Heart left ventricle (tissue), 16 donors: ENCODE results near the gene ATAT1. TPM values are rescaled to one million over a fixed set of nuclear protein-coding genes. Genes with fewer than 3 reads are reported as not detected.

Experiments
- ATAC-seq, 4 donors: fragments of 200-7000 bp; cut with Tn5 transposase; one replicate each; pipeline ENCODE4 v1.9.1; 2020 to 2022; ENCODE audit warnings: moderate library complexity in 4 of 4, mild to moderate bottlenecking in 3 of 4, moderate number of reproducible peaks in 1 of 4
- DNase-seq, 5 donors: peaks; one replicate each; pipeline ENCODE4 v3.0.0-alpha.2; 2020
- H3K27ac ChIP-seq, 12 donors: fragments of 200-600 bp; sonication (generic) in 4 of 12; one replicate each; pipeline versions ENCODE4 v1.5.0 to v1.8.0; 2016 to 2022; ENCODE audit warnings: mild to moderate bottlenecking in 2 of 12
- H3K27me3 ChIP-seq, 9 donors: fragments of 200-600 bp; sonication (generic) in 2 of 9; one replicate each; pipeline versions ENCODE4 v1.5.1 to v1.8.0; 2016 to 2022; ENCODE audit warnings: mild to moderate bottlenecking in 3 of 9
- H3K36me3 ChIP-seq, 9 donors: fragments of 200-600 bp; sonication (generic) in 2 of 9; one replicate each; pipeline versions ENCODE4 v1.5.0 to v1.8.0; 2018 to 2022; ENCODE audit warnings: mild to moderate bottlenecking in 2 of 9
- H3K4me1 ChIP-seq, 12 donors: fragments of 200-600 bp; sonication (generic) in 4 of 12; one replicate each; pipeline versions ENCODE4 v1.5.0 to v1.8.0; 2016 to 2022; ENCODE audit warnings: mild to moderate bottlenecking in 3 of 12
- H3K4me3 ChIP-seq, 12 donors: fragments of 200-600 bp; sonication (generic) in 4 of 12; one replicate each; pipeline versions ENCODE4 v1.5.0 to v1.8.0; 2017 to 2022; ENCODE audit warnings: mild to moderate bottlenecking in 9 of 12, moderate library complexity in 4 of 12
- H3K9me3 ChIP-seq, 12 donors: fragments of 200-600 bp; sonication (generic) in 4 of 12; one replicate each; pipeline versions ENCODE4 v1.5.0 to v1.8.0; 2016 to 2022; ENCODE audit warnings: mild to moderate bottlenecking in 1 of 12
- CTCF ChIP-seq, 12 donors: fragments of 200-600 bp; sonication (generic) in 4 of 12; IDR thresholded peaks; one replicate each; pipeline versions ENCODE4 v1.5.0 to v1.8.0; 2018 to 2022; ENCODE audit warnings: antibody characterized with exemption in 12 of 12, mild to moderate bottlenecking in 5 of 12
- POLR2A ChIP-seq, 2 donors: fragments of 450-650 bp; IDR thresholded peaks; one replicate each; pipeline ENCODE4 v1.6.1; 2017; ENCODE audit warnings: antibody characterized with exemption in 2 of 2, mild to moderate bottlenecking in 2 of 2, moderate library complexity in 2 of 2
- WGBS, 4 donors: extraction: QIAGEN DNeasy Blood & Tissue Kit in 2 of 4; methylation state at CpG; one replicate each; pipeline versions ENCODE4 v1.1.5 to v1.1.7; 2013 to 2018; 5-methylcytosine and 5-hydroxymethylcytosine counted together
- intact Hi-C, 10 donors: fragments of 100-400 bp; cut with DNase I; formaldehyde crosslinking; loops; one replicate each; pipeline versions ENCODE4 v1.11.1 to v1.14.2; 2022
- microRNA counts, 2 donors: library from miRNA; unstranded; fragments of <30 nt; microRNA quantifications; one replicate each; lab custom pipeline; 2016
- microRNA-seq, 4 donors: library from miRNA; unstranded; fragments of <30 nt; microRNA quantifications; one replicate each; pipeline versions ENCODE4 to v1.2.0, GENCODE V29; 2017 to 2020
- polyA plus RNA-seq, 2 donors: library from polyadenylated mRNA; stranded (reverse); fragments of 200-250 nt; gene quantifications; one replicate each; pipeline ENCODE4 v1.2.3, GENCODE V29; 2013
- total RNA-seq, 9 donors: library from RNA; depleted of rRNA in 2 of 9; stranded (reverse); fragments of >200 nt in 2 of 9; fragmentation: NEBNext Ultra II Directional in 3 of 9; extraction: Animal tissue kit (Norgen Biotek cat#: 25700) in 3 of 9; gene quantifications; one replicate each; pipeline versions ENCODE4 v1.1.0 to v1.2.4, GENCODE V29; 2016 to 2023
- donor health status: ischemic (EF 13 %, LVEDD 7.1; RV severe dilation, severe dysfunction).
- donor health status: healthy with polysubstance abuse.
- donor health status: DM: no; HTN: yes; CAD: no.
- donor health status: DM: no; HTN: no; CAD: no.
- donor health status: ischemic (EF 25% LVEDD 6.9; RV normal size, moderate dysfunction).
- donor health status: ischemic (EF 25% LVEDD 5.7; RV mildly dilated, moderate dysfunction).
- donor health status: healthy.
- donor health status: DM: yes; HTN: yes; CAD: no.
- donor health status: ischemic (EF 35%, LVEDD 5.7; RV mildly dilated, moderate dysfunction).
- donor health status: nonischemic (EF 11% LVEDD 7.7; RV severe dilation, severe dysfunction).
- donor health status: DM: yes; HTN: yes; CAD: no.
- donor health status: PGD.
- donor health status: ischemic (EF 29% LVEDD 5.4; RV normal size, mild dysfunction).
- donor health status: nonischemic (EF 23%, LVEDD 6.1; RV moderate dilation, normal function).

Gene ATAT1
- total and polyA plus RNA-seq, 11 donors = 1.1 to 7.0 (median 3.3) TPM

- no peaks in the 10 kb centered on the region for H3K9me3 ChIP-seq
Observed at GRCh38 chr6:30690403-30691207, 63.9 kb downstream of the ATAT1 start, which contains the start of gene NRM. TSS of gene NRM (minus strand) at chr6:30690984. CDS start at chr6:30690974, 10 bp downstream.

DNA sequence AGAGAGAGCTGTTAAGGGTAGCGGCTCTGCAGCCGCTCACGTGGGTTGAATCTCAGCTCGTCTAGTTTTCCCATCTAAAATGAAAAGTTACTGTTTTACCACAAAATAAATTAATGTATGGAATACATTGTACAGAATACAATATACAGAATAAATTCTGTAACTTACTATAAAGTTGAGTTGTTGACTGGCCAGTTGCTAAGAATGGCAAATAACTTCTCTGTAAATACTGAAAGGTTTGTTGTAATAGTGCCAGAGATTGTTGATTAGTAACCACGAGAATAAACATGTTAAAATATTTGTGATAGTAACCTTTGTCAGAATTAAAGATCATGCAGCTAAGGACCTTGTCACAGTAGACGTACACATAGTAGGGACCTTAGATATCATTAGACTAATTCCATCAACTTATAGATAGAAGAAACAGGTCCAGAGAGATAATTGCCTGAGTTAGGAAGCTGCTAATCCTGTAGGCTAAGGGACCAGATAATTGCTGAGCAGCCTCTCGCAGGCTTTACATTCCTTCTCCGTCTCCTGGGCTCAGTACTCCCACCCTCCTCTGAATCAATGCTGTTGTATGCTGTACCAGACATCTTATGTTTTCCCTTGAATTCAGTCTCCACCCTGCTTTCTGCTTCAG lies 64.7 kb downstream of the ATAT1 start:
- intact Hi-C loops = loop anchor here in 4 of 10 donors (1.0 to 2.0 kb wide), 3 partner anchors 23 to 27 kb away; partner anchors contain the start of gene MDC1 (in 2 of the 4)
- no peaks in the 10 kb centered on the region for H3K27me3 ChIP-seq
- no peak for DNase-seq
- no peaks in the 10 kb centered on the region for H3K9me3 ChIP-seq
- peak overlapping the region in 11 of 12 donors; percentile 45 to 76 (median 65) for H3K4me3 ChIP-seq
- H3K4me1 ChIP-seq = peaks cover 4 to 40% (median 33%) of the 10 kb centered on the region in 12 donors
- peak overlapping the region in 11 of 12 donors; percentile 63 to 100 (median 97) for H3K27ac ChIP-seq
- TF ChIP-seq POLR2A (IDR thresholded peaks at IDR 0.05) (no peak), CTCF (IDR thresholded peaks at IDR 0.05) (no peak)
- 14 to 23% (median 18%) methylated on average over 8 of the region's 8 CpGs for WGBS, 4 donors
- no peaks in the 10 kb centered on the region for H3K36me3 ChIP-seq
- ATAC-seq = no peak

More at GRCh38 chr6:30690403-30691207, 63.9 kb downstream of the ATAT1 start, which contains the start of gene NRM:
- H3K27ac ChIP-seq = peak within 1 kb of the TSS in 11 of 12 donors; percentile 74 to 100 (median 97)
- DNase-seq (peak; percentile 90 to 95 (median 91)), ATAC-seq (peak; percentile 41 to 76 (median 72))
- 0 to 1% (median 1%) methylated on average over 33 to 40 of the region's 40 CpGs for WGBS, 4 donors
- H3K4me1 ChIP-seq = peaks cover 4 to 44% (median 36%) of the 10 kb centered on the region in 12 donors
- peaks cover 0 to 3% (median 0%) of the 10 kb centered on the region in 9 donors for H3K36me3 ChIP-seq
- peak in 1 of 2 donors; percentile 32 for TF ChIP-seq POLR2A (IDR thresholded peaks at IDR 0.05)
- TF ChIP-seq CTCF (IDR thresholded peaks at IDR 0.05) = no peak
- intact Hi-C loops = loop anchor here in 4 of 10 donors (1.0 to 2.0 kb wide), 3 partner anchors 24 to 28 kb away; partner anchors contain the start of gene MDC1 (in 2 of the 4)
- H3K27me3 ChIP-seq = no peaks in the 10 kb centered on the region
- H3K4me3 ChIP-seq = peak within 1 kb of the TSS; percentile 34 to 76 (median 64)

MicroRNAs encoded within 50 kb of the gene (microRNA counts, 767-probe panel; counts per million panel counts)
- microRNA hsa-miR-877-5p (lab: Ali Mortazavi, UCI) = 0 to 71.6 counts per million in 2 donors

Small RNA genes within 50 kb of the gene (microRNA-seq; reads per million reads assigned to microRNA genes)
- gene MIR877 = 18.6 to 59.5 (median 40.4) reads per million in 4 donors

Other genes starting within 250 kb of the ATAT1 start
- 100 to 1,000 TPM in 8 of 9 donors, 10 to 100 TPM in 1; 96.1 to 560 (median 162) TPM for gene HLA-E, start 137.4 kb upstream of the ATAT1 start, total RNA-seq
- gene HLA-E, start 137.4 kb upstream of the ATAT1 start, polyA plus RNA-seq = 100 to 1,000 TPM; 160 to 200 TPM
- 10 to 100 TPM in 8 of 9 donors, 1 to 10 TPM in 1; 9.1 to 32.4 (median 17.4) TPM for gene GNL1, start 70.4 kb upstream of the ATAT1 start, total RNA-seq
- gene GNL1, start 70.4 kb upstream of the ATAT1 start, polyA plus RNA-seq = 10 to 100 TPM; 17.7 to 33.5 TPM
- 1 to 10 TPM; 1.9 to 4.5 (median 2.9) TPM for gene PRR3, start 69.6 kb upstream of the ATAT1 start, total RNA-seq
- gene PRR3, start 69.6 kb upstream of the ATAT1 start, polyA plus RNA-seq = 1 to 10 TPM; 3.4 to 3.6 TPM
- 10 to 100 TPM; 35.1 to 49.0 (median 39.8) TPM for gene ABCF1, start 55.4 kb upstream of the ATAT1 start, total RNA-seq
- 10 to 100 TPM; 28.0 to 76.8 TPM for gene ABCF1, start 55.4 kb upstream of the ATAT1 start, polyA plus RNA-seq
- gene PPP1R10, start 9.6 kb upstream of the ATAT1 start, total RNA-seq = 10 to 100 TPM; 21.7 to 44.9 (median 29.9) TPM
- gene PPP1R10, start 9.6 kb upstream of the ATAT1 start, polyA plus RNA-seq = 1 to 10 TPM; 9.4 to 9.6 TPM
- gene MRPS18B, start 9.0 kb upstream of the ATAT1 start, total RNA-seq = 100 to 1,000 TPM in 6 of 9 donors, 10 to 100 TPM in 3; 84.2 to 160 (median 122) TPM
- gene MRPS18B, start 9.0 kb upstream of the ATAT1 start, polyA plus RNA-seq = 100 to 1,000 TPM; 102 to 219 TPM
- gene C6orf136, start 20.3 kb downstream of the ATAT1 start, total RNA-seq = 10 to 100 TPM; 27.9 to 58.9 (median 47.4) TPM
- 10 to 100 TPM; 46.0 to 79.3 TPM for gene C6orf136, start 20.3 kb downstream of the ATAT1 start, polyA plus RNA-seq
- gene DHX16, start 46.1 kb downstream of the ATAT1 start, total RNA-seq = 10 to 100 TPM; 17.6 to 26.1 (median 21.0) TPM
- 10 to 100 TPM; 16.1 to 39.4 TPM for gene DHX16, start 46.1 kb downstream of the ATAT1 start, polyA plus RNA-seq
- 10 to 100 TPM; 11.9 to 77.2 (median 18.5) TPM for gene PPP1R18, start 59.8 kb downstream of the ATAT1 start, total RNA-seq
- gene PPP1R18, start 59.8 kb downstream of the ATAT1 start, polyA plus RNA-seq = 10 to 100 TPM; 19.4 to 21.8 TPM
- 1 to 10 TPM; 2.2 to 9.6 (median 3.9) TPM for gene NRM, start 64.1 kb downstream of the ATAT1 start, total RNA-seq
- gene NRM, start 64.1 kb downstream of the ATAT1 start, polyA plus RNA-seq = 1 to 10 TPM; 5.6 to 8.6 TPM
- gene MDC1, start 90.4 kb downstream of the ATAT1 start, total RNA-seq = 10 to 100 TPM; 10.6 to 25.0 (median 17.5) TPM
- 10 to 100 TPM in 1 of 2 donors, 1 to 10 TPM in 1; 8.6 to 13.9 TPM for gene MDC1, start 90.4 kb downstream of the ATAT1 start, polyA plus RNA-seq
- 100 to 1,000 TPM; 183 to 474 (median 238) TPM for gene TUBB, start 93.5 kb downstream of the ATAT1 start, total RNA-seq
- 100 to 1,000 TPM; 195 to 497 TPM for gene TUBB, start 93.5 kb downstream of the ATAT1 start, polyA plus RNA-seq
- gene FLOT1, start 115.8 kb downstream of the ATAT1 start, total RNA-seq = 100 to 1,000 TPM; 166 to 282 (median 211) TPM
- 100 to 1,000 TPM; 291 to 310 TPM for gene FLOT1, start 115.8 kb downstream of the ATAT1 start, polyA plus RNA-seq
- gene IER3, start 117.7 kb downstream of the ATAT1 start, total RNA-seq = 100 to 1,000 TPM in 2 of 9 donors, 10 to 100 TPM in 6, 1 to 10 TPM in 1; 8.7 to 127 (median 69.8) TPM
- 100 to 1,000 TPM in 1 of 2 donors, 10 to 100 TPM in 1; 33.3 to 119 TPM for gene IER3, start 117.7 kb downstream of the ATAT1 start, polyA plus RNA-seq